Stomach (tissue), 9 donors: ENCODE data around the gene COL4A4. TPM values are rescaled to one million over a fixed set of nuclear protein-coding genes. Genes with fewer than 3 reads are reported as not detected.

Experiments used
- DNase-seq, 2 donors: peaks; one replicate each; pipeline versions ENCODE4 v3.0.0 to v3.0.0-alpha.2; 2013 to 2019
- H3K27ac ChIP-seq, 5 donors: fragments of 200-600 bp in 4 of 5; sonication (generic) in 4 of 5; one replicate each; pipeline ENCODE4 v1.5.1; 2013 to 2019; ENCODE audit warnings: mild to moderate bottlenecking in 1 of 5, moderate library complexity in 1 of 5
- H3K27me3 ChIP-seq, 3 donors: fragments of 200-600 bp; sonication (generic); one replicate each; pipeline ENCODE4 v1.5.1; 2017 to 2019; ENCODE audit warnings: mixed run types in 1 of 3
- H3K36me3 ChIP-seq, 4 donors: fragments of 200-600 bp; sonication (generic); 1 replicate in 3 of 4; 2 replicates in 1 of 4; pipeline ENCODE4 v1.5.1; 2016 to 2019
- H3K4me1 ChIP-seq, 4 donors: fragments of 200-600 bp; sonication (generic); one replicate each; pipeline ENCODE4 v1.5.1; 2016 to 2019
- H3K4me3 ChIP-seq, 4 donors: fragments of 200-600 bp; sonication (generic) in 3 of 4; one replicate each; pipeline ENCODE4 v1.5.1; 2016 to 2019; ENCODE audit warnings: mild to moderate bottlenecking in 1 of 4
- H3K9me3 ChIP-seq, 4 donors: fragments of 200-600 bp; sonication (generic); one replicate each; pipeline ENCODE4 v1.5.1; 2016 to 2019
- EP300 ChIP-seq: sonication (generic); formaldehyde crosslinking; IDR thresholded peaks from one replicate; pipeline ENCODE4 v1.6.1; 2017; ENCODE audit warnings: antibody characterized with exemption
- POLR2A ChIP-seq, 4 donors: fragments of 450-650 bp; IDR thresholded peaks; one replicate each; pipeline ENCODE4 v1.6.1; 2016; ENCODE audit warnings: antibody characterized with exemption in 4 of 4, control low read depth in 2 of 4, mild to moderate bottlenecking in 1 of 4, moderate library complexity in 1 of 4
- POLR2AphosphoS5 ChIP-seq, 3 donors: sonication (generic); formaldehyde crosslinking; IDR thresholded peaks; one replicate each; pipeline ENCODE4 v1.6.1; 2016; ENCODE audit warnings: antibody characterized with exemption in 3 of 3
- WGBS, 5 donors: extraction: QIAGEN DNeasy Blood & Tissue Kit in 3 of 5; methylation state at CpG; one replicate each; pipeline versions ENCODE4 v1.1.5 to v1.1.7; 2013 to 2018; 5-methylcytosine and 5-hydroxymethylcytosine counted together
- intact Hi-C: fragments of 100-400 bp; cut with DNase I; formaldehyde crosslinking; loops from one replicate; pipeline ENCODE4 v1.15.1; 2023; ENCODE audit warnings: low total_unique reads
- polyA plus RNA-seq, 3 donors: library from polyadenylated mRNA; stranded (reverse); fragments of 200-250 nt; gene quantifications; one replicate each; pipeline ENCODE4 v1.2.3, GENCODE V29; 2013
- total RNA-seq, 5 donors: library from RNA; depleted of rRNA; stranded (reverse); fragments of >200 nt; gene quantifications; one replicate each; pipeline versions ENCODE4 v1.1.0 to v1.2.3, GENCODE V29; 2014 to 2016
- TF ChIP-seq, protein P1 (sequence below), 7 experiments: fragments of 450-650 bp in 4 of 7; fragments of 200-600 bp in 3 of 7; sonication (generic) in 3 of 7; IDR thresholded peaks; one replicate each; pipeline ENCODE4 v1.5.1; 2016 to 2019; ENCODE audit warnings: antibody characterized with exemption in 7 of 7, control low read depth in 2 of 7, mild to moderate bottlenecking in 1 of 7
- donor health status: healthy with polysubstance abuse.
- donor health status: Bipolar disorder and iron deficiency.
- donor health status: healthy.

COL4A4 gene
- total and polyA plus RNA-seq, 8 donors = 0.15 to 7.6 (median 0.55) TPM; not detected in 1

DNA sequence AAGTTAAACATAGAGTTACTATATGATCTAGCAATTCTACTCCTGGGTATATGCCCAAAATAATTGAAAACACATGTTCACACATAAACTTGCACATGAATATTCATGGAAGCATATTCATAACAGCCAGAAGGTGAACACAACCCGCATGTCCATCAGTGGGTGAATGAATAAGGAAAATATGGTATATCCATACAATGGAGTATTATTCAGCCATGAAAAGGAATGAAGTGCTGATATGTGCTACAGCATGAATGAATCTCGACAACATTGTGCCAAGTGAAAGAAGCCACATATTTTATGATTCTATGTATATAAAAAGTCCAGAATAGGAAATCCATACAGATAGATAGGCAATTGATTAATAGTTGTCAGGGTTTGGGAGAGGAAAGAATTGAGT lies 15.9 kb downstream of the COL4A4 start:
- Histone ChIP-seq H3K9me3 (peaks cover 0 to 6% (median 4%) of the 10 kb centered on the region in 4 donors), H3K36me3 (no peaks in the 10 kb centered on the region), H3K4me1 (peaks cover 0 to 2% (median 0%) of the 10 kb centered on the region in 4 donors), H3K27ac (no peak overlapping the region), H3K27me3 (no peaks in the 10 kb centered on the region), H3K4me3 (no peak overlapping the region)
- intact Hi-C loops = no loop called here
- TF ChIP-seq, protein P1, sequence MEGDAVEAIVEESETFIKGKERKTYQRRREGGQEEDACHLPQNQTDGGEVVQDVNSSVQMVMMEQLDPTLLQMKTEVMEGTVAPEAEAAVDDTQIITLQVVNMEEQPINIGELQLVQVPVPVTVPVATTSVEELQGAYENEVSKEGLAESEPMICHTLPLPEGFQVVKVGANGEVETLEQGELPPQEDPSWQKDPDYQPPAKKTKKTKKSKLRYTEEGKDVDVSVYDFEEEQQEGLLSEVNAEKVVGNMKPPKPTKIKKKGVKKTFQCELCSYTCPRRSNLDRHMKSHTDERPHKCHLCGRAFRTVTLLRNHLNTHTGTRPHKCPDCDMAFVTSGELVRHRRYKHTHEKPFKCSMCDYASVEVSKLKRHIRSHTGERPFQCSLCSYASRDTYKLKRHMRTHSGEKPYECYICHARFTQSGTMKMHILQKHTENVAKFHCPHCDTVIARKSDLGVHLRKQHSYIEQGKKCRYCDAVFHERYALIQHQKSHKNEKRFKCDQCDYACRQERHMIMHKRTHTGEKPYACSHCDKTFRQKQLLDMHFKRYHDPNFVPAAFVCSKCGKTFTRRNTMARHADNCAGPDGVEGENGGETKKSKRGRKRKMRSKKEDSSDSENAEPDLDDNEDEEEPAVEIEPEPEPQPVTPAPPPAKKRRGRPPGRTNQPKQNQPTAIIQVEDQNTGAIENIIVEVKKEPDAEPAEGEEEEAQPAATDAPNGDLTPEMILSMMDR (IDR thresholded peaks at IDR 0.05) = no peak
- no peak for TF ChIP-seq EP300
- no peak for TF ChIP-seq POLR2A (IDR thresholded peaks at IDR 0.05)
- TF ChIP-seq POLR2AphosphoS5 (IDR thresholded peaks at IDR 0.05) = no peak
- no peak for DNase-seq
- 81 to 85% (median 82%) methylated on average over 2 of the region's 2 CpGs for WGBS, 5 donors

DNA sequence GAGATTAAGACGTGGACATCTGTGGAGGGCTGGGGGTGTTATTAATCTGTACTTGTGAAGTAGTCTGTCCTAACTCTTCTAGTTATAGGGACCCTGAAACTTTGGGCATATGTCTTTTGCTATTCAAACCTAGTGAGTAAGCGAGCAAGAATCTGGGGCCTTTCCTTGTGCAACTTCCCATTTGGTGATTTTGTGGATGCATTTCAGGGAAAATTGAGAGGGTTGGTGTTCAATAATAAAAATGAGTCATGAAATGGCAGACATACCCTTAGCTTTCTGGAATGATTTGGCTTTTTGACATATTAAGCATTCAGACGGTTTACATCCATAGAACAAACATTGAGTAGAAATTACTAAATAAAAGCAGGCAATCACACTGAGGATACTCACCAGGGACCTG lies 17.0 kb downstream of the COL4A4 start:
- 79 to 86% (median 84%) methylated on average over 3 of the region's 3 CpGs for WGBS, 5 donors
- intact Hi-C loops = no loop called here
- DNase-seq = no peak
- Histone ChIP-seq H3K4me3 (no peak overlapping the region), H3K4me1 (no peaks in the 10 kb centered on the region), H3K27ac (no peak overlapping the region), H3K9me3 (peaks cover 0 to 6% (median 4%) of the 10 kb centered on the region in 4 donors), H3K27me3 (no peaks in the 10 kb centered on the region), H3K36me3 (no peaks in the 10 kb centered on the region)
- TF ChIP-seq POLR2A (IDR thresholded peaks at IDR 0.05) (no peak), EP300 (no peak), POLR2AphosphoS5 (IDR thresholded peaks at IDR 0.05) (no peak)
- TF ChIP-seq, protein P1 (IDR thresholded peaks at IDR 0.05) = no peak

DNA sequence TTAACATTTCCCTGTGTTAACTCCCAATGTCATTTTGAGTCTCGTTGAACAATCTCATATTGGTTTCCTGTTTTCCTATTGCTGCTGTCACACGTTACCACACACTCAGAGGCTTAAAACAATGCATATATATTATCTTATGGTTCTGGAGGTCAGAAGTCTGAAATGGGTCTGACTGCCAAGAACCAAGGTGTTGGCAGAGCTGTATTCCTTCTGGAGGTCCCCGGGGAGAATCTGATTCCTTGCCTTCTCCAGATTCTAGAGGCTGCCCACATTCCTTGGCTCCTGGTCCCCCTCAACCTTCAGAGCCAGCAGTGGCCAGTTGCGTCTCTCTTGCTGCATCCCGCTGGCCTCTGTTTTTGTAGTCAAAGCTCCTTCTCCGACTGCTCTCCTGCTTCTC lies 17.5 kb downstream of the COL4A4 start:
- Histone ChIP-seq H3K4me1 (no peaks in the 10 kb centered on the region), H3K27me3 (no peaks in the 10 kb centered on the region), H3K36me3 (no peaks in the 10 kb centered on the region), H3K4me3 (no peak overlapping the region), H3K9me3 (peaks cover 0 to 6% (median 4%) of the 10 kb centered on the region in 4 donors), H3K27ac (no peak overlapping the region)
- WGBS, 5 donors = 81 to 88% (median 86%) methylated on average over 6 of the region's 6 CpGs
- DNase-seq = no peak
- TF ChIP-seq POLR2A (IDR thresholded peaks at IDR 0.05) (no peak), POLR2AphosphoS5 (IDR thresholded peaks at IDR 0.05) (no peak), EP300 (no peak)
- TF ChIP-seq, protein P1 (IDR thresholded peaks at IDR 0.05) = no peak
- intact Hi-C loops = no loop called here

DNA sequence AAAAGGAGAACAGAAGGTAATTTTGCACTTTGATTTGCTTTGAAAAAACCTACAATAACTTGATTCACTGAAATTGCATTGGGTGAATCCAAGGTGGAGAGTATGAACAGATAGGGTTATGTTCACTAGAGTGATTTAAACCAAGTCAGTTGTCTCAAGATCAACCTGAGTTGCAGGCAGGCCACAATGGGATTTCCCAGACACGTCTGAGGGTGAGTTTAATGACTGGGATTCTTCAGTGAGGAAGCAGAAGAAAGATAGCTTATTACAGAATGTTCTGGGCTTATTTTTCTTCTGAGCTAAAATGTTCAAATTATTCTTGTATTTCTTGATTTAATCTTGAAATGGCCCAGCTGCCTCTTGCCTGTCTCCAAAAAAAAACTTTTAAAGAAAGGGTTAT lies 20.1 kb downstream of the COL4A4 start:
- Histone ChIP-seq H3K27me3 (no peaks in the 10 kb centered on the region), H3K36me3 (no peaks in the 10 kb centered on the region), H3K9me3 (peaks cover 0 to 6% (median 4%) of the 10 kb centered on the region in 4 donors), H3K4me3 (no peak overlapping the region), H3K27ac (no peak overlapping the region), H3K4me1 (no peaks in the 10 kb centered on the region)
- intact Hi-C loops = no loop called here
- DNase-seq = no peak
- TF ChIP-seq POLR2AphosphoS5 (IDR thresholded peaks at IDR 0.05) (no peak), EP300 (no peak), POLR2A (IDR thresholded peaks at IDR 0.05) (no peak)
- TF ChIP-seq, protein P1 (IDR thresholded peaks at IDR 0.05) = no peak
- 50 to 68% (median 62%) methylated on average over 1 of the region's 1 CpG for WGBS, 5 donors
